ENCODE results near the gene DISC1. TPM values are rescaled to one million over a fixed set of nuclear protein-coding genes. Genes with fewer than 3 reads are reported as not detected.

DISC1 gene
- total and polyA plus RNA-seq, 2 of the 13 experiments (the other 11 are each of a cell fraction or from before 2014, with no cell fraction given) = 4.2 to 4.6 TPM

DNA sequence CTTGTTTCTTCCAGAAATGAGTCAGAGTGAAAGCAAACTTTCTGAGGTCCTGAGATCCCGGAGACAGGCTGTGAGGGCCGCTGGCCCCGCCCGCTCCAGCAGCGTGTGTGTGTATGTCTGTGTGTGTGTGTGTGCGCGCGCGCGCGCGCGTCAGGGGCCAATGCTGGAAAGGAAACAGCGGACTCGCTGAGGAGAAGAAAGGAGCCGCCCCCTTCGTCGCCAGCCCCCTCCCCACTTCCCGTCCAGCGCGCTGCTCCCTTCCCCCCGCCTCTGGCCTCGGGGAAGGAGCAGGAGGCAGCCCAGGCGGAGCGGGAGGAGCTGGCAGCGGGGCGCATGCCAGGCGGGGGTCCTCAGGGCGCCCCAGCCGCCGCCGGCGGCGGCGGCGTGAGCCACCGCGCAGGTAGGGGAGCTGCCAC, at the start of gene DISC1 (continued):
- TF ChIP-seq MAZ (IDR thresholded peaks at IDR 0.05; ENCODE audit: borderline replicate concordance, low read depth, low read length) (peak; percentile 90; the same call in 1 of the 2 replicates), MAZ (CRISPR knock-in tag; IDR thresholded peaks at IDR 0.05; ENCODE audit: low read depth) (peak; percentile 38), PPARG (CRISPR knock-in tag; conservative IDR thresholded peaks at IDR 0.05) (no peak), SNAI1 (CRISPR knock-in tag; IDR thresholded peaks at IDR 0.05; ENCODE audit: borderline replicate concordance) (no peak), FOSL2 (CRISPR knock-in tag; IDR thresholded peaks at IDR 0.05) (peak; percentile 83), ZNF564 (CRISPR knock-in tag; IDR thresholded peaks at IDR 0.05) (0 out of 2 replicates have a peak, but pooled peaks have one; percentile 29), RXRB (CRISPR knock-in tag; IDR thresholded peaks at IDR 0.05; ENCODE audit: borderline replicate concordance) (peak; percentile 70; the same call in 1 of the 2 replicates), ZNF747 (CRISPR knock-in tag; IDR thresholded peaks at IDR 0.05; ENCODE audit: borderline replicate concordance) (peak; percentile 11; the same call in 1 of the 2 replicates), MYC (CRISPR knock-in tag; IDR thresholded peaks at IDR 0.05; ENCODE audit: borderline replicate concordance) (peak; percentile 69), GATAD1 (CRISPR knock-in tag; IDR thresholded peaks at IDR 0.05) (0 out of 2 replicates have a peak, but pooled peaks have one; percentile 23), NCOA2 (CRISPR knock-in tag; IDR thresholded peaks at IDR 0.05) (peak; percentile 34; the same call in 1 of the 2 replicates), FOXK1 (CRISPR knock-in tag; IDR thresholded peaks at IDR 0.05; ENCODE audit: borderline replicate concordance, low read depth) (peak; percentile 83; the same call in 1 of the 2 replicates)
- TF ChIP-seq, protein P1, sequence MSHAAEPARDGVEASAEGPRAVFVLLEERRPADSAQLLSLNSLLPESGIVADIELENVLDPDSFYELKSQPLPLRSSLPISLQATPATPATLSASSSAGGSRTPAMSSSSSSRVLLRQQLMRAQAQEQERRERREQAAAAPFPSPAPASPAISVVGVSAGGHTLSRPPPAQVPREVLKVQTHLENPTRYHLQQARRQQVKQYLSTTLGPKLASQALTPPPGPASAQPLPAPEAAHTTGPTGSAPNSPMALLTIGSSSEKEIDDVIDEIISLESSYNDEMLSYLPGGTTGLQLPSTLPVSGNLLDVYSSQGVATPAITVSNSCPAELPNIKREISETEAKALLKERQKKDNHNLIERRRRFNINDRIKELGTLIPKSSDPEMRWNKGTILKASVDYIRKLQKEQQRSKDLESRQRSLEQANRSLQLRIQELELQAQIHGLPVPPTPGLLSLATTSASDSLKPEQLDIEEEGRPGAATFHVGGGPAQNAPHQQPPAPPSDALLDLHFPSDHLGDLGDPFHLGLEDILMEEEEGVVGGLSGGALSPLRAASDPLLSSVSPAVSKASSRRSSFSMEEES (CRISPR knock-in tag; IDR thresholded peaks at IDR 0.05) = peak; percentile 33; the same call in 1 of the 2 replicates
- TF ChIP-seq, protein P2, sequence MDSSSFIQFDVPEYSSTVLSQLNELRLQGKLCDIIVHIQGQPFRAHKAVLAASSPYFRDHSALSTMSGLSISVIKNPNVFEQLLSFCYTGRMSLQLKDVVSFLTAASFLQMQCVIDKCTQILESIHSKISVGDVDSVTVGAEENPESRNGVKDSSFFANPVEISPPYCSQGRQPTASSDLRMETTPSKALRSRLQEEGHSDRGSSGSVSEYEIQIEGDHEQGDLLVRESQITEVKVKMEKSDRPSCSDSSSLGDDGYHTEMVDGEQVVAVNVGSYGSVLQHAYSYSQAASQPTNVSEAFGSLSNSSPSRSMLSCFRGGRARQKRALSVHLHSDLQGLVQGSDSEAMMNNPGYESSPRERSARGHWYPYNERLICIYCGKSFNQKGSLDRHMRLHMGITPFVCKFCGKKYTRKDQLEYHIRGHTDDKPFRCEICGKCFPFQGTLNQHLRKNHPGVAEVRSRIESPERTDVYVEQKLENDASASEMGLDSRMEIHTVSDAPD (CRISPR knock-in tag; IDR thresholded peaks at IDR 0.05) = 0 out of 2 replicates have a peak, but pooled peaks have one; percentile 50
- TF ChIP-seq, protein P3, sequence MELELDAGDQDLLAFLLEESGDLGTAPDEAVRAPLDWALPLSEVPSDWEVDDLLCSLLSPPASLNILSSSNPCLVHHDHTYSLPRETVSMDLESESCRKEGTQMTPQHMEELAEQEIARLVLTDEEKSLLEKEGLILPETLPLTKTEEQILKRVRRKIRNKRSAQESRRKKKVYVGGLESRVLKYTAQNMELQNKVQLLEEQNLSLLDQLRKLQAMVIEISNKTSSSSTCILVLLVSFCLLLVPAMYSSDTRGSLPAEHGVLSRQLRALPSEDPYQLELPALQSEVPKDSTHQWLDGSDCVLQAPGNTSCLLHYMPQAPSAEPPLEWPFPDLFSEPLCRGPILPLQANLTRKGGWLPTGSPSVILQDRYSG (CRISPR knock-in tag; IDR thresholded peaks at IDR 0.05) = no peak
- TF ChIP-seq, protein P4, sequence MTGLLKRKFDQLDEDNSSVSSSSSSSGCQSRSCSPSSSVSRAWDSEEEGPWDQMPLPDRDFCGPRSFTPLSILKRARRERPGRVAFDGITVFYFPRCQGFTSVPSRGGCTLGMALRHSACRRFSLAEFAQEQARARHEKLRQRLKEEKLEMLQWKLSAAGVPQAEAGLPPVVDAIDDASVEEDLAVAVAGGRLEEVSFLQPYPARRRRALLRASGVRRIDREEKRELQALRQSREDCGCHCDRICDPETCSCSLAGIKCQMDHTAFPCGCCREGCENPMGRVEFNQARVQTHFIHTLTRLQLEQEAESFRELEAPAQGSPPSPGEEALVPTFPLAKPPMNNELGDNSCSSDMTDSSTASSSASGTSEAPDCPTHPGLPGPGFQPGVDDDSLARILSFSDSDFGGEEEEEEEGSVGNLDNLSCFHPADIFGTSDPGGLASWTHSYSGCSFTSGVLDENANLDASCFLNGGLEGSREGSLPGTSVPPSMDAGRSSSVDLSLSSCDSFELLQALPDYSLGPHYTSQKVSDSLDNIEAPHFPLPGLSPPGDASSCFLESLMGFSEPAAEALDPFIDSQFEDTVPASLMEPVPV (CRISPR knock-in tag; IDR thresholded peaks at IDR 0.05) = no peak
- TF ChIP-seq, protein P5, sequence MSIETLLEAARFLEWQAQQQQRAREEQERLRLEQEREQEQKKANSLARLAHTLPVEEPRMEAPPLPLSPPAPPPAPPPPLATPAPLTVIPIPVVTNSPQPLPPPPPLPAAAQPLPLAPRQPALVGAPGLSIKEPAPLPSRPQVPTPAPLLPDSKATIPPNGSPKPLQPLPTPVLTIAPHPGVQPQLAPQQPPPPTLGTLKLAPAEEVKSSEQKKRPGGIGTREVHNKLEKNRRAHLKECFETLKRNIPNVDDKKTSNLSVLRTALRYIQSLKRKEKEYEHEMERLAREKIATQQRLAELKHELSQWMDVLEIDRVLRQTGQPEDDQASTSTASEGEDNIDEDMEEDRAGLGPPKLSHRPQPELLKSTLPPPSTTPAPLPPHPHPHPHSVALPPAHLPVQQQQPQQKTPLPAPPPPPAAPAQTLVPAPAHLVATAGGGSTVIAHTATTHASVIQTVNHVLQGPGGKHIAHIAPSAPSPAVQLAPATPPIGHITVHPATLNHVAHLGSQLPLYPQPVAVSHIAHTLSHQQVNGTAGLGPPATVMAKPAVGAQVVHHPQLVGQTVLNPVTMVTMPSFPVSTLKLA (IDR thresholded peaks at IDR 0.05) = 0 out of 2 replicates have a peak, but pooled peaks have one; percentile 21
- TF ChIP-seq, protein P6, sequence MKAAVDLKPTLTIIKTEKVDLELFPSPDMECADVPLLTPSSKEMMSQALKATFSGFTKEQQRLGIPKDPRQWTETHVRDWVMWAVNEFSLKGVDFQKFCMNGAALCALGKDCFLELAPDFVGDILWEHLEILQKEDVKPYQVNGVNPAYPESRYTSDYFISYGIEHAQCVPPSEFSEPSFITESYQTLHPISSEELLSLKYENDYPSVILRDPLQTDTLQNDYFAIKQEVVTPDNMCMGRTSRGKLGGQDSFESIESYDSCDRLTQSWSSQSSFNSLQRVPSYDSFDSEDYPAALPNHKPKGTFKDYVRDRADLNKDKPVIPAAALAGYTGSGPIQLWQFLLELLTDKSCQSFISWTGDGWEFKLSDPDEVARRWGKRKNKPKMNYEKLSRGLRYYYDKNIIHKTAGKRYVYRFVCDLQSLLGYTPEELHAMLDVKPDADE (CRISPR knock-in tag; IDR thresholded peaks at IDR 0.05) = 0 out of 2 replicates have a peak, but pooled peaks have one; percentile 15
- TF ChIP-seq, protein P7, sequence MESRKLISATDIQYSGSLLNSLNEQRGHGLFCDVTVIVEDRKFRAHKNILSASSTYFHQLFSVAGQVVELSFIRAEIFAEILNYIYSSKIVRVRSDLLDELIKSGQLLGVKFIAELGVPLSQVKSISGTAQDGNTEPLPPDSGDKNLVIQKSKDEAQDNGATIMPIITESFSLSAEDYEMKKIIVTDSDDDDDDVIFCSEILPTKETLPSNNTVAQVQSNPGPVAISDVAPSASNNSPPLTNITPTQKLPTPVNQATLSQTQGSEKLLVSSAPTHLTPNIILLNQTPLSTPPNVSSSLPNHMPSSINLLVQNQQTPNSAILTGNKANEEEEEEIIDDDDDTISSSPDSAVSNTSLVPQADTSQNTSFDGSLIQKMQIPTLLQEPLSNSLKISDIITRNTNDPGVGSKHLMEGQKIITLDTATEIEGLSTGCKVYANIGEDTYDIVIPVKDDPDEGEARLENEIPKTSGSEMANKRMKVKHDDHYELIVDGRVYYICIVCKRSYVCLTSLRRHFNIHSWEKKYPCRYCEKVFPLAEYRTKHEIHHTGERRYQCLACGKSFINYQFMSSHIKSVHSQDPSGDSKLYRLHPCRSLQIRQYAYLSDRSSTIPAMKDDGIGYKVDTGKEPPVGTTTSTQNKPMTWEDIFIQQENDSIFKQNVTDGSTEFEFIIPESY (CRISPR knock-in tag; IDR thresholded peaks at IDR 0.05) = peak; percentile 53; the same call in 1 of the 2 replicates
